Skeletal muscle satellite cell (primary cell): ENCODE data around the gene TMPRSS6.

Experiments used
- H3K27me3 ChIP-seq: 2 replicates; pipeline ENCODE4 v1.7.0; 2013; ENCODE audit warnings: low read length; ENCODE audit not compliant: control insufficient read depth, insufficient read depth
- H3K36me3 ChIP-seq: 2 replicates; pipeline ENCODE4 v1.7.0; 2013; ENCODE audit warnings: mild to moderate bottlenecking, control low read depth, low read length; ENCODE audit not compliant: insufficient read depth
- H3K4me1 ChIP-seq: 2 replicates; pipeline ENCODE4 v1.7.0; 2013; ENCODE audit warnings: low read length; ENCODE audit not compliant: control insufficient read depth, insufficient read depth
- H3K4me2 ChIP-seq: 2 replicates; pipeline ENCODE4 v1.7.0; 2013; ENCODE audit warnings: mild to moderate bottlenecking, low read length
- H3K4me3 ChIP-seq: 2 replicates; pipeline ENCODE4 v1.7.0; 2013; ENCODE audit warnings: low read length
- H3K9ac ChIP-seq: 2 replicates; pipeline ENCODE4 v1.7.0; 2013; ENCODE audit warnings: mild to moderate bottlenecking, low read depth, low read length, moderate library complexity
- H3K9me3 ChIP-seq: replicated peaks from 2 replicates; pipeline ENCODE4 v1.7.0; 2013; ENCODE audit warnings: mild to moderate bottlenecking, control low read depth, low read length

Gene TMPRSS6

GRCh38 chr22:37123649-37124048, 14.1 kb upstream of the TMPRSS6 start:
- Histone ChIP-seq H3K36me3 (no peaks in the 10 kb centered on the region), H3K4me3 (no peak overlapping the region), H3K4me1 (no peaks in the 10 kb centered on the region), H3K9ac (no peak overlapping the region), H3K27me3 (peaks cover 62% of the 10 kb centered on the region), H3K9me3 (no peaks in the 10 kb centered on the region), H3K4me2 (no peak overlapping the region)

- no peaks in the 10 kb centered on the region for H3K9me3 ChIP-seq
- no peaks in the 10 kb centered on the region for H3K4me1 ChIP-seq
- peaks cover 61% of the 10 kb centered on the region for H3K27me3 ChIP-seq
- no peak overlapping the region for H3K4me3 ChIP-seq
- no peak overlapping the region for H3K9ac ChIP-seq
- H3K4me2 ChIP-seq, result no peak overlapping the region
- H3K36me3 ChIP-seq, result no peaks in the 10 kb centered on the region
These were observed 13.2 kb upstream of the TMPRSS6 start for GRCh38 chr22:37122598-37123180.

DNA sequence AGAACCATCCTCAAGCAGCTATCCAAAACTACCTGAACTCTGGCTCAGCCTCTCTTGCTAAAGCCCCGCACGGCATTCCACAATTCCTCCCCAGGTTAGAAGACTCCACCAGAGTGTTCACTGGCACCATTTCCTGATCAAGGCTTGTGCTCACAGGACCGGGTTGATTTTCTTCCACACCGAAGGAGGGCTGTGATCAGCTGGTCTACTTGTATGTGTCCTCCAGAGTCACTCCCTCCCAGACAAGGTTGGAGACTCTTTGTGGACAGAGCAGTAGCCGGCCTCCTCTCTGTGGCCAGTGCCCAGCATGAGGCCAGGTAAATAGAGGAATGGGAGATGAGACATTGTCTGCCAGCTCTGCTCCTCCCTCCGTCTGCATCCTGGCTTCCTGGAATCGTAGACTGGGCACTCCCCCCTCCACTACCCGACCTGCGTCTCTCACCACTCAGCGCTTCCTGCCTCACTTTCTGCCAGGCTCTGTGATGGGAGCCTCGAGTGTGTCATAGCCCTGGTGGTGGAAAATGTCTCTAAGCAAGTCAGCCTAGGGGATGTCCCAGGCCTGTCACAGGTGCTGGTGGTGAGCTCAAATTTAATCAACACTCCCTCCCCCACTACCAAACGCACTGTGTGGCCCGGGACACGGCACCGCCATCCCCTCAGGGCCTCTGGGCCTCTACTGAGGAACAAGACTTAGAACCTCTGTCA, 12.5 kb upstream of the TMPRSS6 start:
- no peak overlapping the region for H3K4me3 ChIP-seq
- H3K4me1 ChIP-seq, result no peaks in the 10 kb centered on the region
- H3K9me3 ChIP-seq, result no peaks in the 10 kb centered on the region

GRCh38 chr22:37120569-37121340, 11.2 kb upstream of the TMPRSS6 start:
- H3K27me3 ChIP-seq, result peaks cover 58% of the 10 kb centered on the region

More for the DNA sequence above, 12.5 kb upstream of the TMPRSS6 start:
- no peaks in the 10 kb centered on the region for H3K36me3 ChIP-seq
- H3K27me3 ChIP-seq, result peaks cover 61% of the 10 kb centered on the region
- no peak overlapping the region for H3K4me2 ChIP-seq
- no peak overlapping the region for H3K9ac ChIP-seq

DNA sequence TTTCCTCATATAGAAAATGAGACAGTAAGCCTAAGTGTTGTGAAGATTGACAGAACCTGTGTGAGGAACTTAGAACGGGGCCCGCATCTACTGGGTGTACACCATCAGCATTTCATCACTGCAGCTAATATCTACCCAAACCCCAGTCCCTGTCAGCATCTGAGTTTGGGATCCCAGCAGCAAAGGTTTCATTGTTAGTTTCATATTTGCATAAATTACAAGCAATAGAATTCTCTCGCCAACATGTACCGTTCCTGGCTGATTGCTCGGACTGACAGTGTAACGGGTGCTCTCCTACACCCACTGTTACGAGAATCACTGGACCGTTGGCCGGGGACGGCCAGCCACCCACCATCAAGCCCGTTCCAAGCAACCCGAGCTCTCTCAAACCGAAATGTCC, 10.4 kb upstream of the TMPRSS6 start:
- Histone ChIP-seq H3K36me3 (no peaks in the 10 kb centered on the region), H3K4me3 (no peak overlapping the region), H3K9ac (no peak overlapping the region), H3K4me2 (no peak overlapping the region), H3K4me1 (no peaks in the 10 kb centered on the region), H3K27me3 (peaks cover 63% of the 10 kb centered on the region), H3K9me3 (no peaks in the 10 kb centered on the region)

More at GRCh38 chr22:37120569-37121340, 11.2 kb upstream of the TMPRSS6 start:
- Histone ChIP-seq H3K9me3 (no peaks in the 10 kb centered on the region), H3K4me2 (no peak overlapping the region), H3K9ac (no peak overlapping the region), H3K4me3 (no peak overlapping the region), H3K4me1 (no peaks in the 10 kb centered on the region), H3K36me3 (no peaks in the 10 kb centered on the region)

- Histone ChIP-seq H3K9ac (no peak overlapping the region), H3K9me3 (no peaks in the 10 kb centered on the region), H3K27me3 (peaks cover 64% of the 10 kb centered on the region), H3K36me3 (no peaks in the 10 kb centered on the region), H3K4me3 (no peak overlapping the region), H3K4me1 (no peaks in the 10 kb centered on the region), H3K4me2 (no peak overlapping the region)
These were observed 8.6 kb upstream of the TMPRSS6 start for GRCh38 chr22:37118083-37118482.

DNA sequence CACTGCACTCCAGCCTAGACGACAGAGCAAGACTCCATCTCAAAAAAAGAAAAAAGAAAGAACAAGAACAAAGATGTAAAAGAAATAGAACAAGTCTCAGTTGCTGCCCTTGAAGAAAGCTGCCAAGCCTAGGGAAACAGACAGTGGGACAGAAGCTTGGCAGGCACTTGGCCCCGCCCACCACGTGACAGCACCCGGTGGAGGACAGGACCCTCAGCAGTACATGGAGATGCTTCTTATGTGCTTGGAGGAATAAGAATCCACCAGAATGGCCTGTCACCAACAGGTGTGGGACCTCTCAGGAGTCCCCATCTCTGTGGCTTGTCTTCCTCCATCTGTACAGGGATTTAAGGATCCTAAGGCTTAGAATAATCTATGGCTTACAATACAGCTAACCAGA, 7.6 kb upstream of the TMPRSS6 start:
- no peak overlapping the region for H3K4me2 ChIP-seq
- H3K36me3 ChIP-seq, result no peaks in the 10 kb centered on the region
- no peaks in the 10 kb centered on the region for H3K4me1 ChIP-seq
- peaks cover 57% of the 10 kb centered on the region for H3K27me3 ChIP-seq
- no peak overlapping the region for H3K9ac ChIP-seq
- no peaks in the 10 kb centered on the region for H3K9me3 ChIP-seq
- no peak overlapping the region for H3K4me3 ChIP-seq

DNA sequence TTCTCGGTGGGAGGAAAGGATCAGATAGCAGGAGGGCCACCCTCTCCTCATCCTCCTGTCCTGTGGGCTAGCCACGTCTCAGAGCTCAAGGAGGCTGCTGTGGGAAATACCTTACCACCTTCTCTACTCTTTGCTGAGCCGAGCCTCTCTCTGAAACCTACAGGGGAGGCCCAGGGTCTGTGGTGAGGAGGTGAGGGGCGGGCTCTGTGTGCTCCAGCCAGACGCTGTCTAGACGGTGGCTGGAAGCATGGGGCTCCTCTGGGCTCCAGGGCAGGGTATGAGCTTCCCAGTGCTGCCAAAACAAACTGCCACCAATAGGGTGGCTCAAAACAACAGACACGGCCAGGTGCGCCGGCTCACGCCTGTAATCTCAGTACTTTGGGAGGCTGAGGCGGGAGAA, 5.5 kb upstream of the TMPRSS6 start:
- Histone ChIP-seq H3K9ac (no peak overlapping the region), H3K4me3 (no peak overlapping the region), H3K4me2 (no peak overlapping the region), H3K9me3 (no peaks in the 10 kb centered on the region), H3K4me1 (no peaks in the 10 kb centered on the region), H3K36me3 (no peaks in the 10 kb centered on the region), H3K27me3 (peaks cover 52% of the 10 kb centered on the region)

DNA sequence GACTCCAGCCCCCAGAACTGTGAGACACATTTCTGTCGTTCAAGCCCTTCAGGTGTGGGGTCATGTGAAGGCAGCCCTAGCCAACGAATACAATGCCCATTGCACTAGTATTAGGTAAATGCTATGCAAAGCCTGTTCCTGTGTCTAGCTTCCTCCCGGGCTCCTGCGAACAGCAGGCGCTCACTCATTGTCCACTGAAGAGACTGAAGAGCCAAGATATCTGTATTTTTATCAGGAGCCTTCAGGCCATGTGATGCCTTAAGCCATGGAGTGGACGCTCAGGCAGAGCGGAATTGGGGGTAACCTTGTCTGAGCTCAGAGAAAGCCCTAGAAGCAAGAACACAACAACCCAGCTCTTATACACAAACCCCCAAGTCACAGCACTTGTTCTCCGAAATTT, 4.2 kb upstream of the TMPRSS6 start:
- no peak overlapping the region for H3K9ac ChIP-seq
- H3K9me3 ChIP-seq, result no peaks in the 10 kb centered on the region
- H3K36me3 ChIP-seq, result no peaks in the 10 kb centered on the region
- H3K27me3 ChIP-seq, result peaks cover 44% of the 10 kb centered on the region
- no peaks in the 10 kb centered on the region for H3K4me1 ChIP-seq
- no peak overlapping the region for H3K4me2 ChIP-seq
- no peak overlapping the region for H3K4me3 ChIP-seq

DNA sequence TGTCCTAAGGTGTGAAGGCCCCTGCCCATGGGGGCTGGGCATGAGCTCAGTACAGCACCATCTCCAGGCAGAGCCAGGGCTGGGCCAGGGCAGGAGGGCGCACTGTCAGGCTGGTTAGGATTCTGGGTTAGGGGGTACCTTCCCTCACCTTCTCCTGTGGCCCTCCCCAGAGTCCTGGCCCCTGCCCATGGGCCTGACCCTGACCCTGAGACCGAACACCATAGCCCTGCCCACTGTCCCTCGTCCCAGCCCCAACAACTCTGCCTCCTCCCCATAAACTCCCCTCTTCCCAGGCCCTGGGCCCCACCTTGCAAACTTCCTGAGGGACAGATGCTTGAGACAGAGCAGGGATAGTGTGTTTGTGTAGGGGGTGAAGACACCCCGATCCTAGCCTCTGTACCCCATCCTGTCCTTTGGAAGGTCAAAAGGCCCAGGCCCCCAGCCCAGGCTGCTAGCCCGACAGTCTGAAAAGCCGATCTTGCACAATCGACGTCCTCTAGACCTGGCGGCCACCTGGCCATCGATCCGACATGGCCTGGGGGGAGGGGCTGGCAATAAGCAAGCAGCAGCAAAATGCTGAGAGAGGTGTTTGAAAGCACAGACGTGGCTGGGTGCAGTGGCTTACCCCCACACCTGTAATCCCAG, 2.7 kb upstream of the TMPRSS6 start:
- Histone ChIP-seq H3K27me3 (peaks cover 32% of the 10 kb centered on the region), H3K4me2 (no peak overlapping the region), H3K36me3 (no peaks in the 10 kb centered on the region), H3K4me1 (no peaks in the 10 kb centered on the region), H3K9ac (no peak overlapping the region), H3K4me3 (no peak overlapping the region), H3K9me3 (no peaks in the 10 kb centered on the region)

GRCh38 chr22:37111156-37111717, 1.7 kb upstream of the TMPRSS6 start:
- no peaks in the 10 kb centered on the region for H3K9me3 ChIP-seq
- no peak overlapping the region for H3K9ac ChIP-seq
- H3K27me3 ChIP-seq, result peaks cover 26% of the 10 kb centered on the region
- H3K36me3 ChIP-seq, result no peaks in the 10 kb centered on the region
- no peak overlapping the region for H3K4me2 ChIP-seq
- no peaks in the 10 kb centered on the region for H3K4me1 ChIP-seq
- H3K4me3 ChIP-seq, result no peak overlapping the region
